Vagina (tissue), 2 donors: Measurements from ENCODE around the gene PYDC1.

ENCODE experiments used
- POLR2A ChIP-seq, 2 donors: fragments of 450-650 bp; IDR thresholded peaks; one replicate each; pipeline ENCODE4 v1.6.1; 2017; ENCODE audit warnings: antibody characterized with exemption in 2 of 2, mild to moderate bottlenecking in 2 of 2, moderate library complexity in 2 of 2
- TF ChIP-seq, protein P1 (sequence below), 3 experiments: fragments of 450-650 bp in 2 of 3; fragments of 200-600 bp in 1 of 3; sonication (generic) in 1 of 3; IDR thresholded peaks; one replicate each; pipeline ENCODE4 v1.5.1; 2017 to 2019; ENCODE audit warnings: antibody characterized with exemption in 3 of 3, mild to moderate bottlenecking in 2 of 3, moderate library complexity in 2 of 3

GRCh38 chr16:31256466-31256865 lies 39.5 kb upstream of the PYDC1 start:
- TF ChIP-seq, protein P1, sequence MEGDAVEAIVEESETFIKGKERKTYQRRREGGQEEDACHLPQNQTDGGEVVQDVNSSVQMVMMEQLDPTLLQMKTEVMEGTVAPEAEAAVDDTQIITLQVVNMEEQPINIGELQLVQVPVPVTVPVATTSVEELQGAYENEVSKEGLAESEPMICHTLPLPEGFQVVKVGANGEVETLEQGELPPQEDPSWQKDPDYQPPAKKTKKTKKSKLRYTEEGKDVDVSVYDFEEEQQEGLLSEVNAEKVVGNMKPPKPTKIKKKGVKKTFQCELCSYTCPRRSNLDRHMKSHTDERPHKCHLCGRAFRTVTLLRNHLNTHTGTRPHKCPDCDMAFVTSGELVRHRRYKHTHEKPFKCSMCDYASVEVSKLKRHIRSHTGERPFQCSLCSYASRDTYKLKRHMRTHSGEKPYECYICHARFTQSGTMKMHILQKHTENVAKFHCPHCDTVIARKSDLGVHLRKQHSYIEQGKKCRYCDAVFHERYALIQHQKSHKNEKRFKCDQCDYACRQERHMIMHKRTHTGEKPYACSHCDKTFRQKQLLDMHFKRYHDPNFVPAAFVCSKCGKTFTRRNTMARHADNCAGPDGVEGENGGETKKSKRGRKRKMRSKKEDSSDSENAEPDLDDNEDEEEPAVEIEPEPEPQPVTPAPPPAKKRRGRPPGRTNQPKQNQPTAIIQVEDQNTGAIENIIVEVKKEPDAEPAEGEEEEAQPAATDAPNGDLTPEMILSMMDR (IDR thresholded peaks at IDR 0.05), result no peak
- no peak for TF ChIP-seq POLR2A (IDR thresholded peaks at IDR 0.05)
